ENCODE results near the gene EPHB1. TPM values are rescaled to one million over a fixed set of nuclear protein-coding genes. Genes with fewer than 3 reads are reported as not detected.

Gene EPHB1
- total RNA-seq, 1 donor from 2014 or later = 6.6 TPM

GRCh38 chr3:134922866-134923265, 127.8 kb downstream of the EPHB1 start:
- no peak for DNase-seq (ENCODE audit: low spot score)
- ATAC-seq = no peak
- intact Hi-C loops (cut with DNase I) = no loop called here

GRCh38 chr3:134923286-134923685, 128.2 kb downstream of the EPHB1 start:
- ATAC-seq (no peak), DNase-seq (ENCODE audit: low spot score) (no peak)
- intact Hi-C loops (cut with DNase I) = no loop called here

GRCh38 chr3:134927599-134927998, 132.5 kb downstream of the EPHB1 start:
- no peak for DNase-seq (ENCODE audit: low spot score)
- ATAC-seq = no peak

GRCh38 chr3:134928392-134928791, 133.3 kb downstream of the EPHB1 start:
- intact Hi-C loops (cut with DNase I) = no loop called here
- ATAC-seq (no peak), DNase-seq (ENCODE audit: low spot score) (no peak)

More at GRCh38 chr3:134927599-134927998, 132.5 kb downstream of the EPHB1 start:
- intact Hi-C loops (cut with DNase I) = no loop called here

GRCh38 chr3:134928819-134929218, 133.8 kb downstream of the EPHB1 start:
- intact Hi-C loops (cut with DNase I) = no loop called here
- DNase-seq (ENCODE audit: low spot score) = no peak
- no peak for ATAC-seq

GRCh38 chr3:134929976-134930375, 134.9 kb downstream of the EPHB1 start:
- DNase-seq (ENCODE audit: low spot score) = no peak
- ATAC-seq = no peak
- intact Hi-C loops (cut with DNase I) = no loop called here

GRCh38 chr3:134931045-134931785, 136.2 kb downstream of the EPHB1 start:
- intact Hi-C loops (cut with DNase I) = no loop called here
- ATAC-seq (no peak), DNase-seq (ENCODE audit: low spot score) (no peak)

GRCh38 chr3:134932035-134932434, 137.0 kb downstream of the EPHB1 start:
- ATAC-seq (no peak), DNase-seq (ENCODE audit: low spot score) (no peak)
- intact Hi-C loops (cut with DNase I) = no loop called here

GRCh38 chr3:134933997-134934396, 138.9 kb downstream of the EPHB1 start:
- no peak for ATAC-seq
- intact Hi-C loops (cut with DNase I) = no loop called here
- no peak for DNase-seq (ENCODE audit: low spot score)

- ATAC-seq (no peak), DNase-seq (ENCODE audit: low spot score) (no peak)
- intact Hi-C loops (cut with DNase I) = no loop called here
Measured at GRCh38 chr3:134934933-134935332, 139.9 kb downstream of the EPHB1 start.

GRCh38 chr3:134937256-134938028, 142.4 kb downstream of the EPHB1 start:
- DNase-seq (ENCODE audit: low spot score) = no peak
- no peak for ATAC-seq

GRCh38 chr3:134938029-134938525, 143.0 kb downstream of the EPHB1 start:
- ATAC-seq = no peak
- intact Hi-C loops (cut with DNase I) = no loop called here
- no peak for DNase-seq (ENCODE audit: low spot score)

More at GRCh38 chr3:134937256-134938028, 142.4 kb downstream of the EPHB1 start:
- intact Hi-C loops (cut with DNase I) = no loop called here

- DNase-seq (ENCODE audit: low spot score) (no peak), ATAC-seq (no peak)
- intact Hi-C loops (cut with DNase I) = no loop called here
Measured at GRCh38 chr3:134939978-134940377, 144.9 kb downstream of the EPHB1 start.

- ATAC-seq = no peak
- DNase-seq (ENCODE audit: low spot score) = no peak
- intact Hi-C loops (cut with DNase I) = no loop called here
Measured at GRCh38 chr3:134941820-134942219, 146.8 kb downstream of the EPHB1 start.

- ATAC-seq = no peak
- intact Hi-C loops (cut with DNase I) = no loop called here
Measured at GRCh38 chr3:134944429-134944828, 149.4 kb downstream of the EPHB1 start.

GRCh38 chr3:134949150-134949549, 154.1 kb downstream of the EPHB1 start:
- ATAC-seq = no peak
- intact Hi-C loops (cut with DNase I) = no loop called here
- DNase-seq (ENCODE audit: low spot score) = no peak

More at GRCh38 chr3:134944429-134944828, 149.4 kb downstream of the EPHB1 start:
- DNase-seq (ENCODE audit: low spot score) = no peak

- DNase-seq (ENCODE audit: low spot score) (no peak), ATAC-seq (no peak)
- intact Hi-C loops (cut with DNase I) = no loop called here
Measured at GRCh38 chr3:134952371-134952770, 157.3 kb downstream of the EPHB1 start.

- intact Hi-C loops (cut with DNase I) = no loop called here
- DNase-seq (ENCODE audit: low spot score) (no peak), ATAC-seq (no peak)
Measured at GRCh38 chr3:134955874-134956273, 160.8 kb downstream of the EPHB1 start.

- intact Hi-C loops (cut with DNase I) = no loop called here
- DNase-seq (ENCODE audit: low spot score) = no peak
- no peak for ATAC-seq
Measured at GRCh38 chr3:134956395-134956794, 161.3 kb downstream of the EPHB1 start.

- intact Hi-C loops (cut with DNase I) = no loop called here
- ATAC-seq = no peak
Measured at GRCh38 chr3:134956844-134957243, 161.8 kb downstream of the EPHB1 start.

More at GRCh38 chr3:134956844-134957243, 161.8 kb downstream of the EPHB1 start:
- DNase-seq (ENCODE audit: low spot score) = no peak

All from sciatic nerve (tissue), 2 donors.